Transverse colon (tissue), 4 donors: ENCODE results near the gene HYCC2. TPM values are rescaled to one million over a fixed set of nuclear protein-coding genes. Genes with fewer than 3 reads are reported as not detected.
A peak's percentile ranks its signal among the peaks of the same experiment; 100 is the strongest.

Experiments used
- DNase-seq: peaks from one replicate; pipeline ENCODE4 v3.0.0-alpha.2; 2019
- H3K27ac ChIP-seq, 4 donors: fragments of 200-600 bp; sonication (generic); 2 replicates each; pipeline ENCODE4 v1.5.1; 2016 to 2018; ENCODE audit warnings: inconsistent platforms in 4 of 4
- H3K27me3 ChIP-seq: fragments of 200-600 bp; sonication (generic); 2 replicates; pipeline ENCODE4 v1.5.1; 2017; ENCODE audit warnings: inconsistent platforms
- H3K36me3 ChIP-seq, 4 donors: fragments of 200-600 bp; sonication (generic); 2 replicates each; pipeline ENCODE4 v1.5.1; 2017 to 2019; ENCODE audit warnings: inconsistent platforms in 4 of 4
- H3K4me1 ChIP-seq, 4 donors: fragments of 200-600 bp; sonication (generic); 2 replicates each; pipeline ENCODE4 v1.5.1; 2017 to 2020; ENCODE audit warnings: inconsistent platforms in 4 of 4
- H3K4me3 ChIP-seq, 4 donors: fragments of 200-600 bp; sonication (generic); 1 replicate in 1 of 4; 2 replicates in 3 of 4; pipeline versions ENCODE4 v1.5.1 to v1.6.1; 2017 to 2019; ENCODE audit warnings: inconsistent platforms in 4 of 4
- H3K9me3 ChIP-seq, 2 donors: fragments of 200-600 bp; sonication (generic); 2 replicates each; pipeline ENCODE4 v1.5.1; 2017 to 2019; ENCODE audit warnings: inconsistent platforms in 2 of 2
- EP300 ChIP-seq: sonication (generic); formaldehyde crosslinking; IDR thresholded peaks from one replicate; pipeline ENCODE4 v1.6.1; 2017; ENCODE audit warnings: antibody characterized with exemption, low read depth
- POLR2A ChIP-seq: fragments of 450-650 bp; IDR thresholded peaks from one replicate; pipeline ENCODE4 v1.6.1; 2016; ENCODE audit warnings: antibody characterized with exemption, mild to moderate bottlenecking, moderate library complexity
- POLR2AphosphoS5 ChIP-seq, 3 donors: sonication (generic); formaldehyde crosslinking; IDR thresholded peaks; one replicate each; pipeline ENCODE4 v1.6.1; 2016; ENCODE audit warnings: antibody characterized with exemption in 3 of 3
- WGBS, 2 donors: methylation state at CpG; one replicate each; pipeline ENCODE4 v1.1.5; 2018; ENCODE audit warnings: low coverage in 1 of 2; 5-methylcytosine and 5-hydroxymethylcytosine counted together
- in situ Hi-C, 4 donors: fragments of 200-750 bp; cut with MboI; loops; one replicate each; pipeline versions ENCODE4 v1.15.0 to v1.15.1; 2017; ENCODE audit warnings: low sequenced_read_pairs in 3 of 4, low pct_ligation_motif_present in 1 of 4, low pct_unique_long_range_greater_than_20kb in 1 of 4
- intact Hi-C: fragments of 100-400 bp; cut with DNase I; formaldehyde crosslinking; loops from one replicate; pipeline ENCODE4 v1.15.1; 2023; ENCODE audit warnings: low total_unique reads
- total RNA-seq, 4 donors: library from RNA; depleted of rRNA; stranded (reverse); fragments of >200 nt; gene quantifications; one replicate each; pipeline ENCODE4 v1.1.0, GENCODE V29; 2016
- TF ChIP-seq, protein P1 (sequence below), 5 experiments: fragments of 200-600 bp in 3 of 5; fragments of 450-650 bp in 2 of 5; sonication (generic) in 3 of 5; IDR thresholded peaks; 1 replicate in 2 of 5; 2 replicates in 3 of 5; pipeline ENCODE4 v1.5.1; 2016 to 2017; ENCODE audit warnings: antibody characterized with exemption in 5 of 5, inconsistent platforms in 3 of 5, mild to moderate bottlenecking in 2 of 5, moderate library complexity in 1 of 5

HYCC2 gene
- total RNA-seq, 4 donors from 2014 or later: 23.9 to 104 (median 35.8) TPM

DNA sequence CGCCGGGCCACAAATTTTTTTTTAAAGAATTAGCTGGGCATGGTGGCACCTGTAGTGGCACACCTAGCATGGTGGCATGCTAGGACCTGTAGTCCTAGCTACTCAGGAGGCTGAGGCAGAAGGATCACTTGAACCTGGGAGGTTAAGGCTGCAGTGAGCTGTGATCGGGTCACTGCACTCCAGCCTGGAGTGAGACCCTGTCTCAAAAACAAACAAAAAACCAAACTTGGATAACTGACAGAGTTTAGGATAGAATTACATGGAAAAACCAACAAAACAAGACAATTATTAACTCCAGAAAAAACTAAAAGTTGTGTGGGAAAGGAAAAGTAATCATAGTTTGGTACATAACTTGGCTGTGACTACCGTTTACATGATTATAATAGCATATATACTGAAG is 42.9 kb upstream of the HYCC2 start:
- H3K4me3 ChIP-seq: no peak overlapping the region
- intact Hi-C loops: no loop called here
- H3K36me3 ChIP-seq: no peaks in the 10 kb centered on the region
- 27 to 82% methylated on average over 1 to 4 of the region's 4 CpGs for WGBS, 2 donors
- H3K4me1 ChIP-seq: peaks cover 0 to 19% (median 6%) of the 10 kb centered on the region in 4 donors
- TF ChIP-seq POLR2A (no peak), POLR2AphosphoS5 (IDR thresholded peaks at IDR 0.05) (no peak), EP300 (no peak)
- TF ChIP-seq, protein P1, sequence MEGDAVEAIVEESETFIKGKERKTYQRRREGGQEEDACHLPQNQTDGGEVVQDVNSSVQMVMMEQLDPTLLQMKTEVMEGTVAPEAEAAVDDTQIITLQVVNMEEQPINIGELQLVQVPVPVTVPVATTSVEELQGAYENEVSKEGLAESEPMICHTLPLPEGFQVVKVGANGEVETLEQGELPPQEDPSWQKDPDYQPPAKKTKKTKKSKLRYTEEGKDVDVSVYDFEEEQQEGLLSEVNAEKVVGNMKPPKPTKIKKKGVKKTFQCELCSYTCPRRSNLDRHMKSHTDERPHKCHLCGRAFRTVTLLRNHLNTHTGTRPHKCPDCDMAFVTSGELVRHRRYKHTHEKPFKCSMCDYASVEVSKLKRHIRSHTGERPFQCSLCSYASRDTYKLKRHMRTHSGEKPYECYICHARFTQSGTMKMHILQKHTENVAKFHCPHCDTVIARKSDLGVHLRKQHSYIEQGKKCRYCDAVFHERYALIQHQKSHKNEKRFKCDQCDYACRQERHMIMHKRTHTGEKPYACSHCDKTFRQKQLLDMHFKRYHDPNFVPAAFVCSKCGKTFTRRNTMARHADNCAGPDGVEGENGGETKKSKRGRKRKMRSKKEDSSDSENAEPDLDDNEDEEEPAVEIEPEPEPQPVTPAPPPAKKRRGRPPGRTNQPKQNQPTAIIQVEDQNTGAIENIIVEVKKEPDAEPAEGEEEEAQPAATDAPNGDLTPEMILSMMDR (IDR thresholded peaks at IDR 0.05): no peak
- H3K27ac ChIP-seq: peak overlapping the region in 1 of 4 donors; percentile 100
- DNase-seq: no peak
- H3K27me3 ChIP-seq: no peaks in the 10 kb centered on the region
- no peaks in the 10 kb centered on the region for H3K9me3 ChIP-seq
- in situ Hi-C loops: no loop called here

DNA sequence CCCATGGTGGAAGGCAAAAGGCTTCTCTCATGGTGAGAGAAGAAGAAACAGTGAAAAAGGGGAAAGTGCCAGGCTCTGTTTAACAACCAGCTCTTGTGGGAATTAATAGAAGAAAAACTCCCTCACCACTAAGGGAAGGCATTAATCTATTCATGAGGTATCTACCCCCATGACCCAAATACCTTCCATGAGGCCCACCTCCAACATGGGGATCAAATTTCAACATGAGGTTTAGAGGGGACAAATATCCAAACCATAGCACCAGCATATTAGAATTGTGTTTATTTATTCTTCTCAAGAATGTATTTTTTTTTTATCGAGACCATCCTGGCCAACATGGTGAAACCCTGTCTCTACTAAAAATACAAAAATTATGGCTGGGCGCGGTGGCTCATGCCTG is 39.6 kb upstream of the HYCC2 start:
- in situ Hi-C loops: no loop called here
- Histone ChIP-seq H3K36me3 (no peaks in the 10 kb centered on the region), H3K4me1 (peaks cover 0 to 14% (median 0%) of the 10 kb centered on the region in 4 donors), H3K4me3 (no peak overlapping the region), H3K9me3 (no peaks in the 10 kb centered on the region), H3K27ac (no peak overlapping the region), H3K27me3 (no peaks in the 10 kb centered on the region)
- intact Hi-C loops: no loop called here
- WGBS, 2 donors: 91 to 98% methylated on average over 3 of the region's 3 CpGs
- DNase-seq: no peak
- TF ChIP-seq, protein P1 (IDR thresholded peaks at IDR 0.05): no peak
- TF ChIP-seq EP300 (no peak), POLR2AphosphoS5 (IDR thresholded peaks at IDR 0.05) (no peak), POLR2A (no peak)

DNA sequence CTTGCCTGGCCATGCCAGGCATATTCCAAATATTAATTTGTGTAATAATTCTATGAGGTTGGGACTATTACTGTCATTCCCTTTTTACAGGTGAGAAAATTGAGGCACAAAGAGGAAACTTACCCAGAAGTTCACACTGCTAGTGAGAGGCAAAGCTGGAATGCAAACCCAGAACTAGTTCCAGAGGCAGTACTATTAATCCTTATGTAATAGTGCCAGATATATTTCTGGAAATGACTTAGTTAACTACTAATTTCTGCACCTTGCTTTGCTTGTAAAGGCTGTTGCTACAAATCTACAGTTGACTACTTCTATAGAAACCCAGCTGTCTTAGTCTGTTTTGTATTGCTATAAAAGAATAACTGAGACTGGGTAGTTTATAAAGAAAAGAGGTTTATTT is 39.1 kb upstream of the HYCC2 start:
- Histone ChIP-seq H3K36me3 (no peaks in the 10 kb centered on the region), H3K9me3 (no peaks in the 10 kb centered on the region), H3K4me1 (peaks cover 0 to 13% (median 0%) of the 10 kb centered on the region in 4 donors), H3K27ac (no peak overlapping the region), H3K27me3 (no peaks in the 10 kb centered on the region), H3K4me3 (no peak overlapping the region)
- TF ChIP-seq POLR2A: no peak
- TF ChIP-seq POLR2AphosphoS5 (IDR thresholded peaks at IDR 0.05): no peak
- TF ChIP-seq, protein P1 (IDR thresholded peaks at IDR 0.05): no peak
- TF ChIP-seq EP300: no peak
- in situ Hi-C loops (no loop called here), intact Hi-C loops (no loop called here)
- no peak for DNase-seq

DNA sequence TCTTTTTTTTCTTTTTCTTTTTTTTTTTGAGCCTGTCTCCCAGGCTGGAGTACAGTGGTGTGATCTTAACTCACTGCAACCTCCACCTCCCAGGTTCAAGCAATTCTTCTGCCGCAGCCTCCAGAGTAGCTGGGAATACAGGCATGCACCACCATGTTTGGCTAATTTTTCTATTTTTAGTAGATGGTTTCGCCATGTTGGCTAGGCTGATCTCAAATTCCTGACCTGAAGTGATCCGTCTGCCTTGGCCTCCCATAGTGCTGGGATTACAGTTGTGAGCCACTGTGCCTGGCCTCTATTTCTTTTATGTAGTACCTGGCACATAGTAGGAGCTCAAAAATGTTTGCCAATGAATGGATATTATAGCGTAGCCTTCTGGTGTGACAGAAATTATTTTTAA is 37.7 kb upstream of the HYCC2 start:
- Histone ChIP-seq H3K9me3 (no peaks in the 10 kb centered on the region), H3K4me3 (no peak overlapping the region), H3K4me1 (no peaks in the 10 kb centered on the region), H3K36me3 (no peaks in the 10 kb centered on the region), H3K27ac (no peak overlapping the region), H3K27me3 (no peaks in the 10 kb centered on the region)
- intact Hi-C loops: no loop called here
- DNase-seq: no peak
- TF ChIP-seq POLR2A: no peak
- TF ChIP-seq, protein P1 (IDR thresholded peaks at IDR 0.05): no peak
- no peak for TF ChIP-seq POLR2AphosphoS5 (IDR thresholded peaks at IDR 0.05)
- TF ChIP-seq EP300: no peak
- in situ Hi-C loops: no loop called here
- 90% methylated on average over 4 of the region's 4 CpGs for WGBS, 2 donors
